Muscle of leg (tissue), 11 donors: Measurements from ENCODE around the gene LPCAT3. TPM values are rescaled to one million over a fixed set of nuclear protein-coding genes. Genes with fewer than 3 reads are reported as not detected.
A peak's percentile ranks its signal among the peaks of the same experiment; 100 is the strongest.

ENCODE experiments used
- DNase-seq: peaks from one replicate; pipeline ENCODE4 v3.0.0; 2013
- H3K27ac ChIP-seq: one replicate; pipeline ENCODE4 v1.5.1; 2013; ENCODE audit warnings: mild to moderate bottlenecking, low read length, control low read depth
- H3K27me3 ChIP-seq: one replicate; pipeline ENCODE4 v1.6.1; 2013; ENCODE audit warnings: low read length; ENCODE audit not compliant: control insufficient read depth, insufficient read depth
- H3K36me3 ChIP-seq: one replicate; pipeline ENCODE4 v1.6.1; 2013; ENCODE audit warnings: low read length; ENCODE audit not compliant: control insufficient read depth, insufficient read depth
- H3K4me1 ChIP-seq: one replicate; pipeline ENCODE4 v1.6.1; 2013; ENCODE audit warnings: low read length; ENCODE audit not compliant: control insufficient read depth, insufficient read depth
- H3K4me3 ChIP-seq: one replicate; pipeline ENCODE4 v1.5.1; 2013; ENCODE audit warnings: low read length, control low read depth
- H3K9me3 ChIP-seq: replicated peaks from 2 replicates; pipeline ENCODE4 v1.6.1; 2013; ENCODE audit warnings: low read depth, low read length; ENCODE audit not compliant: control insufficient read depth
- WGBS: methylation state at CpG from one replicate; pipeline ENCODE4 v1.1.5; 2013; ENCODE audit warnings: missing lambda C conversion rate; ENCODE audit not compliant: insufficient coverage; 5-methylcytosine and 5-hydroxymethylcytosine counted together
- polyA plus RNA-seq, 8 donors: library from polyadenylated mRNA; unstranded; fragments of 120-200 nt; gene quantifications; one replicate each; pipeline versions ENCODE4 v1.2.1 to v1.2.3, GENCODE V29; 2013; ENCODE audit warnings: inconsistent platforms in 1 of 8, low replicate concordance in 1 of 8; ENCODE audit not compliant: insufficient read length in 8 of 8, insufficient read depth in 1 of 8
- total RNA-seq: library from RNA; stranded (reverse); fragments of 120-200 nt; gene quantifications from one replicate; pipeline ENCODE4 v1.2.4, GENCODE V29; 2013

The LPCAT3 gene
- total and polyA plus RNA-seq, 9 donors: 7.8 to 23.2 (median 19.1) TPM

- Histone ChIP-seq H3K4me3 (no peak overlapping the region), H3K27ac (no peak overlapping the region), H3K27me3 (no peaks in the 10 kb centered on the region), H3K36me3 (peaks cover 46% of the 10 kb centered on the region), H3K9me3 (no peaks in the 10 kb centered on the region), H3K4me1 (peaks cover 47% of the 10 kb centered on the region)
- no peak for DNase-seq
- no CpG with 5 or more reads among the region's 1 CpG for WGBS
Observed at GRCh38 chr12:6932766-6933165, 85.5 kb downstream of the LPCAT3 start.

- peak; percentile 23 for DNase-seq
- peaks cover 59% of the 10 kb centered on the region for H3K4me1 ChIP-seq
- H3K27ac ChIP-seq: peak overlapping the region; percentile 95
- no peaks in the 10 kb centered on the region for H3K27me3 ChIP-seq
- H3K9me3 ChIP-seq: no peaks in the 10 kb centered on the region
- H3K36me3 ChIP-seq: peaks cover 22% of the 10 kb centered on the region
- WGBS: 46% methylated on average over 2 of the region's 7 CpGs
- H3K4me3 ChIP-seq: peak overlapping the region; percentile 92
Observed at GRCh38 chr12:6929466-6930452, 88.5 kb downstream of the LPCAT3 start.

GRCh38 chr12:6928703-6929407, 89.4 kb downstream of the LPCAT3 start:
- Histone ChIP-seq H3K9me3 (no peaks in the 10 kb centered on the region), H3K27me3 (no peaks in the 10 kb centered on the region), H3K4me1 (peaks cover 60% of the 10 kb centered on the region), H3K36me3 (peaks cover 14% of the 10 kb centered on the region), H3K4me3 (peak overlapping the region; percentile 92), H3K27ac (peak overlapping the region; percentile 95)
- no peak for DNase-seq
- WGBS: 2% methylated on average over 12 of the region's 19 CpGs

- no peaks in the 10 kb centered on the region for H3K9me3 ChIP-seq
- no peaks in the 10 kb centered on the region for H3K27me3 ChIP-seq
- H3K27ac ChIP-seq: peak overlapping the region; percentile 97
- WGBS: under 1% methylated on average over 35 of the region's 79 CpGs
- H3K4me3 ChIP-seq: peak overlapping the region; percentile 92
- H3K36me3 ChIP-seq: peaks cover 14% of the 10 kb centered on the region
- DNase-seq: peak; percentile 51
- peaks cover 56% of the 10 kb centered on the region for H3K4me1 ChIP-seq
Observed at GRCh38 chr12:6928022-6928702, 90.1 kb downstream of the LPCAT3 start.

GRCh38 chr12:6927379-6928021, 90.8 kb downstream of the LPCAT3 start, which contains the start of gene ATN1:
ATN1 (plus strand) TSS chr12:6927959; CDS start chr12:6934002, 6,043 bp downstream.
- DNase-seq: peak; percentile 97
- H3K27ac ChIP-seq: peak within 1 kb of the TSS; percentile 97
- no peaks in the 10 kb centered on the region for H3K27me3 ChIP-seq
- H3K4me3 ChIP-seq: peak within 1 kb of the TSS; percentile 92
- peaks cover 55% of the 10 kb centered on the region for H3K4me1 ChIP-seq
- peaks cover 14% of the 10 kb centered on the region for H3K36me3 ChIP-seq
- no peaks in the 10 kb centered on the region for H3K9me3 ChIP-seq
- WGBS: under 1% methylated on average over 57 of the region's 66 CpGs

Other genes with a start within 250 kb of the LPCAT3 start
- gene LAG3, start 246.0 kb downstream of the LPCAT3 start, total RNA-seq: 0.18 TPM
- 1 to 10 TPM in 3 of 8 donors, under 1 TPM in 5; 0.42 to 1.2 (median 0.67) TPM for gene LAG3, start 246.0 kb downstream of the LPCAT3 start, polyA plus RNA-seq
- 3.1 TPM for gene CD4, start 228.9 kb downstream of the LPCAT3 start, total RNA-seq
- gene CD4, start 228.9 kb downstream of the LPCAT3 start, polyA plus RNA-seq: 1 to 10 TPM; 5.0 to 9.7 (median 7.0) TPM
- gene GPR162, start 196.7 kb downstream of the LPCAT3 start, total RNA-seq: 11.3 TPM
- gene GPR162, start 196.7 kb downstream of the LPCAT3 start, polyA plus RNA-seq: 10 to 100 TPM; 16.3 to 27.3 (median 20.6) TPM
- 23.1 TPM for gene P3H3, start 190.1 kb downstream of the LPCAT3 start, total RNA-seq
- gene P3H3, start 190.1 kb downstream of the LPCAT3 start, polyA plus RNA-seq: 10 to 100 TPM; 33.6 to 70.5 (median 46.5) TPM
- 4.7 TPM for gene GNB3, start 177.6 kb downstream of the LPCAT3 start, total RNA-seq
- 10 to 100 TPM; 12.9 to 41.7 (median 22.8) TPM for gene GNB3, start 177.6 kb downstream of the LPCAT3 start, polyA plus RNA-seq
- gene CDCA3, start 167.2 kb downstream of the LPCAT3 start, total RNA-seq: 14.0 TPM
- 10 to 100 TPM; 16.4 to 27.6 (median 21.3) TPM for gene CDCA3, start 167.2 kb downstream of the LPCAT3 start, polyA plus RNA-seq
- gene USP5, start 166.3 kb downstream of the LPCAT3 start, total RNA-seq: 60.2 TPM
- 10 to 100 TPM; 56.2 to 73.9 (median 65.9) TPM for gene USP5, start 166.3 kb downstream of the LPCAT3 start, polyA plus RNA-seq
- gene TPI1, start 150.9 kb downstream of the LPCAT3 start, total RNA-seq: 1,287 TPM
- 1,000 to 10,000 TPM in 1 of 8 donors, 100 to 1,000 TPM in 7; 707 to 1,049 (median 940) TPM for gene TPI1, start 150.9 kb downstream of the LPCAT3 start, polyA plus RNA-seq
- gene SPSB2, start 145.2 kb downstream of the LPCAT3 start, total RNA-seq: 3.2 TPM
- 1 to 10 TPM; 3.9 to 8.4 (median 6.8) TPM for gene SPSB2, start 145.2 kb downstream of the LPCAT3 start, polyA plus RNA-seq
- gene LRRC23, start 113.7 kb downstream of the LPCAT3 start, total RNA-seq: 5.7 TPM
- gene LRRC23, start 113.7 kb downstream of the LPCAT3 start, polyA plus RNA-seq: 10 to 100 TPM in 5 of 8 donors, 1 to 10 TPM in 3; 6.8 to 13.7 (median 11.0) TPM
- 4.3 TPM for gene ENO2, start 103.9 kb downstream of the LPCAT3 start, total RNA-seq
- gene ENO2, start 103.9 kb downstream of the LPCAT3 start, polyA plus RNA-seq: 10 to 100 TPM in 1 of 8 donors, 1 to 10 TPM in 7; 6.4 to 10.2 (median 7.5) TPM
- gene ATN1, start 90.5 kb downstream of the LPCAT3 start, total RNA-seq: 11.1 TPM
- 100 to 1,000 TPM in 1 of 8 donors, 10 to 100 TPM in 7; 65.4 to 101 (median 90.2) TPM for gene ATN1, start 90.5 kb downstream of the LPCAT3 start, polyA plus RNA-seq
- gene RNU7-1, start 74.7 kb downstream of the LPCAT3 start, total RNA-seq: not detected
- not detected for gene RNU7-1, start 74.7 kb downstream of the LPCAT3 start, polyA plus RNA-seq
- 350 TPM for gene C12orf57, start 74.5 kb downstream of the LPCAT3 start, total RNA-seq
- 100 to 1,000 TPM; 135 to 200 (median 182) TPM for gene C12orf57, start 74.5 kb downstream of the LPCAT3 start, polyA plus RNA-seq
- 5.8 TPM for gene PTPN6, start 67.1 kb downstream of the LPCAT3 start, total RNA-seq
- 1 to 10 TPM; 4.0 to 8.1 (median 6.0) TPM for gene PTPN6, start 67.1 kb downstream of the LPCAT3 start, polyA plus RNA-seq
- gene PHB2, start 47.8 kb downstream of the LPCAT3 start, total RNA-seq: 301 TPM
- 100 to 1,000 TPM; 285 to 322 (median 310) TPM for gene PHB2, start 47.8 kb downstream of the LPCAT3 start, polyA plus RNA-seq
- gene EMG1, start 47.6 kb downstream of the LPCAT3 start, total RNA-seq: 38.0 TPM
- 10 to 100 TPM; 27.6 to 32.9 (median 30.6) TPM for gene EMG1, start 47.6 kb downstream of the LPCAT3 start, polyA plus RNA-seq
- 91.1 TPM for gene C1S, start 42.2 kb upstream of the LPCAT3 start, total RNA-seq
- 10 to 100 TPM; 56.2 to 94.2 (median 77.6) TPM for gene C1S, start 42.2 kb upstream of the LPCAT3 start, polyA plus RNA-seq
- gene C1R, start 74.0 kb upstream of the LPCAT3 start, total RNA-seq: 87.7 TPM
- gene C1R, start 74.0 kb upstream of the LPCAT3 start, polyA plus RNA-seq: 100 to 1,000 TPM in 1 of 8 donors, 10 to 100 TPM in 7; 75.0 to 105 (median 96.2) TPM
- gene C1RL, start 90.7 kb upstream of the LPCAT3 start, total RNA-seq: 13.3 TPM
- 10 to 100 TPM; 11.2 to 18.6 (median 12.9) TPM for gene C1RL, start 90.7 kb upstream of the LPCAT3 start, polyA plus RNA-seq
- gene RBP5, start 110.4 kb upstream of the LPCAT3 start, total RNA-seq: 0.49 TPM
- gene RBP5, start 110.4 kb upstream of the LPCAT3 start, polyA plus RNA-seq: 1 to 10 TPM; 1.6 to 6.5 (median 3.6) TPM
- gene CLSTN3, start 111.9 kb upstream of the LPCAT3 start, total RNA-seq: 7.2 TPM
- gene CLSTN3, start 111.9 kb upstream of the LPCAT3 start, polyA plus RNA-seq: 10 to 100 TPM; 17.1 to 27.2 (median 20.5) TPM
- gene PEX5, start 171.2 kb upstream of the LPCAT3 start, total RNA-seq: 26.0 TPM
- gene PEX5, start 171.2 kb upstream of the LPCAT3 start, polyA plus RNA-seq: 10 to 100 TPM; 34.1 to 44.8 (median 38.8) TPM